LNCAP (cell line): ENCODE results near the gene ELSPBP1.

ENCODE experiments used
- TF ChIP-seq, protein P1 (sequence below): fragments of 450-650 bp; IDR thresholded peaks from 2 replicates; pipeline ENCODE4 v1.5.1; 2017; ENCODE audit warnings: mild to moderate bottlenecking

Gene ELSPBP1

DNA sequence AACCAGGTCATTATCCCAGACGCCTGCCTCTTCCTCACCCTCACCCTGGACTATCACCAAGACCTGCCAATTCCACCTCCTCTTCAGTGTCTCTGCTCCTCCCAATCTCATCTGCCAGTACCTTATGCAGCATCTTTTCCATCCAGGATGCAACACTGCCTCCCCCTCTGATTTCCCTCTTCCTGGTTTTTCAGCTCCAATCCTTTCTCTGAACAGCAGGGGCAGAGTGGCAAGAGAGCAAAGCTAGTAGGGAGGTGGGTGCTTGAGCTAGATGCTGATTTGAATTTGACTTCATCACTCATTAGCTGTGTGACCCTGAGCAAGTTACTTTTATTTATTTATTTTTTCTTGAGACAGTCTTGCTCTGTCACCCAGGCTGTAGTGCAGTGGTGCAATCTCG is 75.0 kb downstream of the ELSPBP1 start:
- TF ChIP-seq, protein P1, sequence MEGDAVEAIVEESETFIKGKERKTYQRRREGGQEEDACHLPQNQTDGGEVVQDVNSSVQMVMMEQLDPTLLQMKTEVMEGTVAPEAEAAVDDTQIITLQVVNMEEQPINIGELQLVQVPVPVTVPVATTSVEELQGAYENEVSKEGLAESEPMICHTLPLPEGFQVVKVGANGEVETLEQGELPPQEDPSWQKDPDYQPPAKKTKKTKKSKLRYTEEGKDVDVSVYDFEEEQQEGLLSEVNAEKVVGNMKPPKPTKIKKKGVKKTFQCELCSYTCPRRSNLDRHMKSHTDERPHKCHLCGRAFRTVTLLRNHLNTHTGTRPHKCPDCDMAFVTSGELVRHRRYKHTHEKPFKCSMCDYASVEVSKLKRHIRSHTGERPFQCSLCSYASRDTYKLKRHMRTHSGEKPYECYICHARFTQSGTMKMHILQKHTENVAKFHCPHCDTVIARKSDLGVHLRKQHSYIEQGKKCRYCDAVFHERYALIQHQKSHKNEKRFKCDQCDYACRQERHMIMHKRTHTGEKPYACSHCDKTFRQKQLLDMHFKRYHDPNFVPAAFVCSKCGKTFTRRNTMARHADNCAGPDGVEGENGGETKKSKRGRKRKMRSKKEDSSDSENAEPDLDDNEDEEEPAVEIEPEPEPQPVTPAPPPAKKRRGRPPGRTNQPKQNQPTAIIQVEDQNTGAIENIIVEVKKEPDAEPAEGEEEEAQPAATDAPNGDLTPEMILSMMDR = no peak
